ENCODE data around the gene SIRPB2. TPM values are rescaled to one million over a fixed set of nuclear protein-coding genes. Genes with fewer than 3 reads are reported as not detected.

The SIRPB2 gene
- 10 to 100 TPM in 1 of 4 donors, 1 to 10 TPM in 3; 5.9 to 11.1 (median 8.3) TPM for total RNA-seq

- TF ChIP-seq POLR2AphosphoS5 (IDR thresholded peaks at IDR 0.05) (no peak), EP300 (IDR thresholded peaks at IDR 0.05) (no peak), CTCF (IDR thresholded peaks at IDR 0.05) (no peak), POLR2A (IDR thresholded peaks at IDR 0.05) (peak; percentile 13 to 32)
- 55% methylated on average over 7 of the region's 11 CpGs; no CpG with 5 or more reads in 1 of the 2 donors for WGBS, 2 donors (ENCODE audit: low coverage in 1 of 2)
- Histone ChIP-seq H3K9me3 (no peaks in the 10 kb centered on the region), H3K27me3 (peaks cover 20% of the 10 kb centered on the region), H3K27ac (peak within 1 kb of the TSS in 3 of 4 donors; percentile 41 to 67 (median 66)), H3K36me3 (no peaks in the 10 kb centered on the region), H3K4me1 (no peaks in the 10 kb centered on the region), H3K4me3 (peak within 1 kb of the TSS in 1 of 2 donors; percentile 32)
- ATAC-seq, result peak; percentile 72
Observed at GRCh38 chr20:1491281-1491840, at the start of gene SIRPB2. Gene SIRPB2 (minus strand): TSS chr20:1491420. CDS start chr20:1491359, 61 bp downstream.

GRCh38 chr20:1539816-1540419, 48.7 kb upstream of the SIRPB2 start:
- 100% methylated on average over 1 of the region's 1 CpG; no CpG with 5 or more reads in 1 of the 2 donors for WGBS, 2 donors (ENCODE audit: low coverage in 1 of 2)
- Histone ChIP-seq H3K4me1 (no peaks in the 10 kb centered on the region), H3K27ac (no peak overlapping the region), H3K36me3 (no peaks in the 10 kb centered on the region), H3K4me3 (no peak overlapping the region), H3K9me3 (no peaks in the 10 kb centered on the region), H3K27me3 (no peaks in the 10 kb centered on the region)
- TF ChIP-seq POLR2A (IDR thresholded peaks at IDR 0.05), result no peak
- no peak for TF ChIP-seq EP300 (IDR thresholded peaks at IDR 0.05)
- no peak for TF ChIP-seq POLR2AphosphoS5 (IDR thresholded peaks at IDR 0.05)
- no peak for TF ChIP-seq CTCF (IDR thresholded peaks at IDR 0.05)
- no peak for ATAC-seq

GRCh38 chr20:1538655-1539054, 47.4 kb upstream of the SIRPB2 start:
- Histone ChIP-seq H3K27ac (no peak overlapping the region), H3K4me1 (no peaks in the 10 kb centered on the region), H3K4me3 (no peak overlapping the region), H3K36me3 (no peaks in the 10 kb centered on the region), H3K27me3 (no peaks in the 10 kb centered on the region), H3K9me3 (no peaks in the 10 kb centered on the region)
- TF ChIP-seq POLR2A (IDR thresholded peaks at IDR 0.05) (no peak), EP300 (IDR thresholded peaks at IDR 0.05) (no peak), POLR2AphosphoS5 (IDR thresholded peaks at IDR 0.05) (no peak), CTCF (IDR thresholded peaks at IDR 0.05) (no peak)
- ATAC-seq, result no peak

- TF ChIP-seq POLR2AphosphoS5 (IDR thresholded peaks at IDR 0.05) (no peak), CTCF (IDR thresholded peaks at IDR 0.05) (no peak), EP300 (IDR thresholded peaks at IDR 0.05) (no peak), POLR2A (IDR thresholded peaks at IDR 0.05) (no peak)
- Histone ChIP-seq H3K27ac (peak overlapping the region in 3 of 4 donors; percentile 46 to 54 (median 51)), H3K4me3 (no peak overlapping the region), H3K27me3 (no peaks in the 10 kb centered on the region), H3K4me1 (no peaks in the 10 kb centered on the region), H3K9me3 (no peaks in the 10 kb centered on the region), H3K36me3 (no peaks in the 10 kb centered on the region)
- ATAC-seq, result peak; percentile 74
- WGBS, 2 donors (ENCODE audit: low coverage in 1 of 2), result 54 to 63% methylated on average over 3 of the region's 4 CpGs
Observed at GRCh38 chr20:1537731-1538058, 46.5 kb upstream of the SIRPB2 start.

All from gastroesophageal sphincter (tissue), 4 donors.